ENCODE data around the gene GPR158.

DNA sequence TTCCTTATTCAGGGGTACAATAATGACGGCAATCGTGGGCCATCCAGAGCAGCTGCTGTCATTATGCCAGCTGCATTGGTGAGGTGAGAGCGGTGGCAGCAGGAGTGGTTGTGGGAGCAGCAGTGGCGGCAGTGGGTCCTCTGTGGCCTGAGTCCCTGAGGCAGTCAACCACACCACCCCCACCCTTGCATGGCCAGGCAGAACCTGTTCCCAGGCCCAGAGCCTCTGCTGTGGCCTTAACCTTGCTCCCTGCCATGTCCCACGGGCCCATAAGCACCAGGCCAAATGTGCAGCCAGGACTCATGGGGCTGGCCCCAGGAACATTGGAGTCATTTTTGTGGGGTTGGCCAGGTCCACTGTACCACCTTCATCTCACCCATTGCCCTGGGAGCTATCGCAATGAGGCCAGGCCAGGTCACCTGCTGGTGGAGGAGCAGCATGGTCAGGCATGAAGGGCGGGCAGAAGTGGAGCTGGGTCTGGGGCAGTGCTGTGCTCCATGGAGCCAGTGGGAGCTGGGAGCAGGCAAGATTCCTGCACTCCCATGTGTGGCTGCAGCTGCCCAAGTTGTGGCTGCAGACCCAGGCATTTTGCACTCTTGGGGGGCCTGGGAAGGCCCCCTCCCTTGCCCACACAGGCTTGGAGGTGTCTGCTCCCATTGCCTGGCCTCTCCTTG lies 213.5 kb downstream of the GPR158 start:
- no peak for TF ChIP-seq CTCF (IDR thresholded peaks at IDR 0.05)
- no peak for TF ChIP-seq POLR2A (IDR thresholded peaks at IDR 0.05)
